CD8-positive, alpha-beta memory T cell (primary cell): ENCODE measurements around the gene TBC1D26. TPM values are rescaled to one million over a fixed set of nuclear protein-coding genes. Genes with fewer than 3 reads are reported as not detected.
"Not testable (repeated sequence)": the region's sequence is repeated elsewhere in the genome, so short reads cannot be mapped to it uniquely, and the experiment has no call there.

Experiments used
- CTCF ChIA-PET: fragments of 350-600 bp; sonication (Branson Sonifier 250); formaldehyde crosslinking; loops from one replicate; lab custom pipeline; 2021; ENCODE audit warnings: antibody characterized with exemption; lab: Charles Lee
- POLR2A ChIA-PET: fragments of 350-600 bp; sonication (Branson Sonifier 250); formaldehyde crosslinking; loops from one replicate; lab custom pipeline; 2021; ENCODE audit warnings: antibody characterized with exemption; lab: Charles Lee
- DNase-seq, 5 donors: peaks; one replicate each; pipeline versions ENCODE4 v3.0.0 to v3.0.0-alpha.2; 2020 to 2022; ENCODE audit warnings: mixed read lengths in 1 of 5
- H3K27ac ChIP-seq: one replicate; pipeline ENCODE4 v1.7.0; 2013; ENCODE audit warnings: low read depth, mild to moderate bottlenecking, low read length, moderate library complexity
- H3K27me3 ChIP-seq: 2 replicates; pipeline ENCODE4 v1.7.0; 2013; ENCODE audit warnings: low read length, mild to moderate bottlenecking; ENCODE audit not compliant: insufficient read depth, poor library complexity, severe bottlenecking
- H3K36me3 ChIP-seq: 2 replicates; pipeline ENCODE4 v1.7.0; 2013; ENCODE audit warnings: mild to moderate bottlenecking, low read length, moderate library complexity; ENCODE audit not compliant: insufficient read depth
- H3K4me1 ChIP-seq: 2 replicates; pipeline ENCODE4 v1.7.0; 2013; ENCODE audit warnings: mild to moderate bottlenecking, low read length, moderate library complexity; ENCODE audit not compliant: insufficient read depth
- H3K4me3 ChIP-seq: 2 replicates; pipeline ENCODE4 v1.7.0; 2013; ENCODE audit warnings: mild to moderate bottlenecking, low read length
- H3K9me3 ChIP-seq: 2 replicates; pipeline ENCODE4 v1.7.0; 2013; ENCODE audit warnings: mild to moderate bottlenecking, low read length
- H3K27ac Mint-ChIP-seq, 8 donors: one replicate each; pipeline ENCODE4 v1.8.0; 2020 to 2021; ENCODE audit warnings: mixed read lengths in 8 of 8, mild to moderate bottlenecking in 6 of 8, inconsistent platforms in 3 of 8, moderate library complexity in 3 of 8
- H3K27me3 Mint-ChIP-seq, 2 donors: one replicate each; pipeline ENCODE4 v1.8.0; 2020 to 2021; ENCODE audit warnings: mixed read lengths in 2 of 2, mild to moderate bottlenecking in 1 of 2, moderate library complexity in 1 of 2
- H3K36me3 Mint-ChIP-seq, 3 donors: one replicate each; pipeline ENCODE4 v1.8.0; 2020 to 2021; ENCODE audit warnings: mixed read lengths in 3 of 3, inconsistent platforms in 1 of 3, mild to moderate bottlenecking in 1 of 3
- H3K4me1 Mint-ChIP-seq, 3 donors: one replicate each; pipeline ENCODE4 v1.8.0; 2020 to 2021; ENCODE audit warnings: mixed read lengths in 3 of 3, inconsistent platforms in 1 of 3, mild to moderate bottlenecking in 1 of 3
- H3K4me3 Mint-ChIP-seq, 7 donors: one replicate each; pipeline ENCODE4 v1.8.0; 2020 to 2021; ENCODE audit warnings: mixed read lengths in 7 of 7, mild to moderate bottlenecking in 6 of 7, moderate library complexity in 4 of 7, inconsistent platforms in 2 of 7
- H3K9me3 Mint-ChIP-seq, 5 donors: one replicate each; pipeline ENCODE4 v1.8.0; 2020 to 2022; ENCODE audit warnings: mixed read lengths in 5 of 5, mild to moderate bottlenecking in 3 of 5, moderate library complexity in 2 of 5, inconsistent platforms in 1 of 5
- polyA plus RNA-seq: library from polyadenylated mRNA; unstranded; fragments of 300-500 nt; fragmentation: Illumina TruSeq; gene quantifications from one replicate; pipeline ENCODE4 v1.2.3, GENCODE V29; 2021
- total RNA-seq, 2 experiments: library from RNA; stranded (reverse); gene quantifications; one replicate each; pipeline ENCODE4 v1.2.3, GENCODE V29; 2021

TBC1D26 gene
- total RNA-seq (under 1 TPM; 0.20 to 0.26 TPM), polyA plus RNA-seq (0.23 TPM)

- H3K36me3 ChIP-seq, DNase-seq, CTCF ChIA-PET, H3K4me1 Mint-ChIP-seq, POLR2A ChIA-PET, H3K27me3 Mint-ChIP-seq, H3K27me3 ChIP-seq, H3K4me3 Mint-ChIP-seq, H3K27ac Mint-ChIP-seq, H3K4me3 ChIP-seq, H3K36me3 Mint-ChIP-seq, H3K9me3 ChIP-seq, H3K27ac ChIP-seq, H3K9me3 Mint-ChIP-seq, H3K4me1 ChIP-seq: not testable (repeated sequence)
These were observed at the start of gene TBC1D26 for GRCh38 chr17:15731900-15732299. Gene TBC1D26, plus strand, starts transcription at chr17:15732283. Its CDS starts 3,066 bp downstream, at chr17:15735349.

GRCh38 chr17:15683135-15683534, 48.9 kb upstream of the TBC1D26 start:
- H3K36me3 ChIP-seq, H3K9me3 ChIP-seq, H3K27ac ChIP-seq, H3K9me3 Mint-ChIP-seq, CTCF ChIA-PET, H3K36me3 Mint-ChIP-seq, DNase-seq, H3K4me1 ChIP-seq, H3K27me3 Mint-ChIP-seq, H3K4me3 ChIP-seq, POLR2A ChIA-PET, H3K27me3 ChIP-seq: not testable (repeated sequence)
- H3K27ac Mint-ChIP-seq, result peak overlapping the region in 3 of 8 donors; percentile 64 to 93 (median 88)
- H3K4me1 Mint-ChIP-seq, result peaks cover 16 to 21% (median 20%) of the 10 kb centered on the region in 3 donors
- H3K4me3 Mint-ChIP-seq, result peak overlapping the region; percentile 91 to 96 (median 94)

GRCh38 chr17:15683824-15684478, 48.1 kb upstream of the TBC1D26 start, which contains the start of gene TRIM16:
Gene TRIM16, minus strand, starts transcription at chr17:15684311. Its CDS starts 32,702 bp downstream, at chr17:15651609.
- H3K27me3 ChIP-seq, H3K36me3 Mint-ChIP-seq, H3K27me3 Mint-ChIP-seq, H3K4me1 ChIP-seq, H3K36me3 ChIP-seq, CTCF ChIA-PET, H3K9me3 Mint-ChIP-seq, H3K27ac ChIP-seq, H3K9me3 ChIP-seq, POLR2A ChIA-PET: not testable (repeated sequence)
- peak; percentile 72 to 86 (median 75) for DNase-seq
- H3K4me3 Mint-ChIP-seq, result peak within 1 kb of the TSS; percentile 91 to 96 (median 94)
- peak within 1 kb of the TSS; percentile 67 for H3K4me3 ChIP-seq
- peaks cover 16 to 21% (median 20%) of the 10 kb centered on the region in 3 donors for H3K4me1 Mint-ChIP-seq
- peak within 1 kb of the TSS; percentile 81 to 99 (median 91) for H3K27ac Mint-ChIP-seq

- H3K27me3 ChIP-seq, H3K4me1 ChIP-seq, H3K27ac ChIP-seq, H3K4me3 ChIP-seq, DNase-seq, H3K36me3 ChIP-seq, H3K9me3 ChIP-seq, H3K4me3 Mint-ChIP-seq, POLR2A ChIA-PET, CTCF ChIA-PET, H3K36me3 Mint-ChIP-seq, H3K27me3 Mint-ChIP-seq, H3K9me3 Mint-ChIP-seq: not testable (repeated sequence)
- H3K27ac Mint-ChIP-seq, result peak overlapping the region in 1 of 8 donors; percentile 19
- H3K4me1 Mint-ChIP-seq, result peaks cover 16 to 21% (median 20%) of the 10 kb centered on the region in 3 donors
These were observed 44.6 kb upstream of the TBC1D26 start for GRCh38 chr17:15687494-15687893.

GRCh38 chr17:15698967-15699366, 33.1 kb upstream of the TBC1D26 start:
- H3K4me3 ChIP-seq, result peak overlapping the region; percentile 73

GRCh38 chr17:15699413-15699924, 32.6 kb upstream of the TBC1D26 start, which contains the start of gene ZNF286A:
Gene ZNF286A, plus strand, starts transcription at chr17:15699752. Its CDS starts 578 bp downstream, at chr17:15700330.
- H3K4me1 ChIP-seq, H3K27me3 ChIP-seq, CTCF ChIA-PET, H3K9me3 ChIP-seq, H3K27me3 Mint-ChIP-seq, H3K9me3 Mint-ChIP-seq, H3K36me3 ChIP-seq: not testable (repeated sequence)
- Mint-ChIP-seq H3K4me1 (peaks cover 13 to 21% (median 15%) of the 10 kb centered on the region in 3 donors), H3K36me3 (peaks cover 4 to 19% (median 4%) of the 10 kb centered on the region in 3 donors), H3K27ac (peak within 1 kb of the TSS; percentile 90 to 97 (median 94)), H3K4me3 (peak within 1 kb of the TSS; percentile 93 to 98 (median 96))
- POLR2A ChIA-PET, result interaction anchor here (1.7 kb wide), 1 partner anchor 300 kb away, joined by 4 read pairs; no protein-coding TSS in a partner anchor
- Histone ChIP-seq H3K4me3 (peak within 1 kb of the TSS; percentile 73), H3K27ac (peak within 1 kb of the TSS; percentile 64)
- DNase-seq, result peak; percentile 90 to 96 (median 91)

More at GRCh38 chr17:15698967-15699366, 33.1 kb upstream of the TBC1D26 start:
- H3K4me1 Mint-ChIP-seq, result peaks cover 13 to 21% (median 15%) of the 10 kb centered on the region in 3 donors
- DNase-seq, H3K36me3 ChIP-seq, H3K9me3 Mint-ChIP-seq, H3K27me3 ChIP-seq, H3K4me1 ChIP-seq, CTCF ChIA-PET, H3K27me3 Mint-ChIP-seq, H3K9me3 ChIP-seq: not testable (repeated sequence)
- POLR2A ChIA-PET, result interaction anchor here (1.7 kb wide), 1 partner anchor 300 kb away, joined by 4 read pairs; no protein-coding TSS in a partner anchor
- peak overlapping the region; percentile 93 to 98 (median 96) for H3K4me3 Mint-ChIP-seq
- H3K27ac ChIP-seq, result peak overlapping the region; percentile 64
- peak overlapping the region; percentile 90 to 97 (median 94) for H3K27ac Mint-ChIP-seq
- H3K36me3 Mint-ChIP-seq, result peaks cover 4 to 17% (median 4%) of the 10 kb centered on the region in 3 donors

GRCh38 chr17:15699937-15700336, 32.1 kb upstream of the TBC1D26 start:
- Mint-ChIP-seq H3K36me3 (peaks cover 4 to 22% (median 4%) of the 10 kb centered on the region in 3 donors), H3K27ac (peak overlapping the region in 7 of 8 donors; percentile 90 to 97 (median 94)), H3K4me1 (peaks cover 13 to 21% (median 15%) of the 10 kb centered on the region in 3 donors), H3K4me3 (peak overlapping the region; percentile 93 to 98 (median 96))
- CTCF ChIA-PET, H3K4me1 ChIP-seq, H3K9me3 ChIP-seq, DNase-seq, H3K27me3 Mint-ChIP-seq, H3K9me3 Mint-ChIP-seq, H3K27me3 ChIP-seq, H3K36me3 ChIP-seq: not testable (repeated sequence)
- Histone ChIP-seq H3K4me3 (peak overlapping the region; percentile 73), H3K27ac (peak overlapping the region; percentile 64)
- POLR2A ChIA-PET, result interaction anchor here (1.7 kb wide), 1 partner anchor 299 kb away, joined by 4 read pairs; no protein-coding TSS in a partner anchor

GRCh38 chr17:15704239-15704638, 27.8 kb upstream of the TBC1D26 start:
- Mint-ChIP-seq H3K4me1 (peaks cover 7 to 12% (median 9%) of the 10 kb centered on the region in 3 donors), H3K9me3 (peaks cover 7 to 22% (median 11%) of the 10 kb centered on the region in 5 donors), H3K36me3 (peaks cover 26 to 54% (median 36%) of the 10 kb centered on the region in 3 donors)
- DNase-seq, CTCF ChIA-PET, H3K4me1 ChIP-seq, H3K36me3 ChIP-seq, H3K27ac Mint-ChIP-seq, H3K4me3 Mint-ChIP-seq, H3K27me3 Mint-ChIP-seq, H3K27ac ChIP-seq, H3K9me3 ChIP-seq, H3K4me3 ChIP-seq, H3K27me3 ChIP-seq, POLR2A ChIA-PET: not testable (repeated sequence)
